Measurements from ENCODE around the gene CACNA1B. TPM values are rescaled to one million over a fixed set of nuclear protein-coding genes. Genes with fewer than 3 reads are reported as not detected.

Gene CACNA1B
- total RNA-seq, 2 donors from 2014 or later: 3.6 to 7.9 TPM

DNA sequence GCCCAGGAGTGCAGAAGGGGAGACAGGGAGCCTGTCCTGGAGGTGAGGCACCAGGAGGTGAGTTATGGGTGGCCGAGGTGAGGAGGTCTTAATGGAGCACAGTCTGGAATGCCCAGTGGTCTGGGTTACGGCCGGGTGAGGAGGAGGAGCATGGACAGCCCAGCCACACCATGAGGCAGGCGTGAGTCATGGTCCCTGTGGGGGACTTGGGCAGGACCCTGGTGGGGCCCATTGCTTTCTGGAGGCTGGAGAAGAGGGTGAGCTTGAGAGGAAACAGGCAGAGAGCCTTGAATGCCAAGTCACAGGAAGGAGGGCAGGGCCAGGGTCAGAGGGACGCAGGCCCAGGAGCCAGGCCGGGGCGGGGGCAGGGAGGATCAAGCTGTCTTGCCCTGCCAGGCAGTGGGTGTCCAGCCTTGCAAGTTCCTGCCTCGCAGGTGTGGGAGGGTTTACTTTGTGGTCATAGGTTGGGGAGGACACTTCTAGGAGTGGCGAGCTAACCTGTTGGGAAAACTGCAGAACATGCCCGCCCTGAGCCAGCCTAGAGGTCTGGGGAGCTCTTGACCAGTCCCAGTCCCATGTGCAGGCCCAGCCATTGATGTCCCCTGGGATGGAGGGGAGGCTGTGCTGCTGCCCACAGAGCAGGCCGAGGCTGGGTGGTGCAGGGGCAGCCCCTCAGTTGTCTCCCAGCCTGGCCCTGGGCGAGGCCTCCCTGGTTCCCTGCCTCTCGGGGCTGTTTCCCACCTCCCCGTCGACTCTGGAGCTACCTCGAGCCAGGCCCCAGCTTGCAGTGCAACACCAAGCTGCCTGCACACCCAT is 2.8 kb downstream of the CACNA1B start:
- no peak overlapping the region for H3K4me3 ChIP-seq (ENCODE audit: low read length)
- H3K9ac ChIP-seq (ENCODE audit: extremely low read depth, low read length, poor library complexity, severe bottlenecking): no peak overlapping the region
- TF ChIP-seq CTCF (conservative IDR thresholded peaks at IDR 0.05): no peak
- Mint-ChIP-seq H3K36me3 (ENCODE audit: low read depth) (no peaks in the 10 kb centered on the region), H3K27me3 (ENCODE audit: insufficient read depth) (peaks cover 18% of the 10 kb centered on the region), H3K4me1 (no peaks in the 10 kb centered on the region), H3K27ac (no peak overlapping the region), H3K4me3 (no peak overlapping the region), H3K9me3 (no peaks in the 10 kb centered on the region)
- no peak overlapping the region for H3K27ac ChIP-seq (ENCODE audit: low read depth, low read length)
- no peaks in the 10 kb centered on the region for H3K36me3 ChIP-seq (ENCODE audit: control insufficient read depth, insufficient read depth, low read length)
- no peaks in the 10 kb centered on the region for H3K4me1 ChIP-seq (ENCODE audit: control insufficient read depth, insufficient read depth, low read length)
- DNase-seq: no peak
- H3K27me3 ChIP-seq (ENCODE audit: control insufficient read depth, insufficient read depth, low read length, poor library complexity, severe bottlenecking): peaks cover 10% of the 10 kb centered on the region
- WGBS, 2 experiments (ENCODE audit: insufficient coverage in 1 of 2, insufficient read length in 1 of 2): 81 to 92% methylated on average over 9 to 16 of the region's 16 CpGs
- no peaks in the 10 kb centered on the region for H3K9me3 ChIP-seq (ENCODE audit: control insufficient read depth, low read length)

DNA sequence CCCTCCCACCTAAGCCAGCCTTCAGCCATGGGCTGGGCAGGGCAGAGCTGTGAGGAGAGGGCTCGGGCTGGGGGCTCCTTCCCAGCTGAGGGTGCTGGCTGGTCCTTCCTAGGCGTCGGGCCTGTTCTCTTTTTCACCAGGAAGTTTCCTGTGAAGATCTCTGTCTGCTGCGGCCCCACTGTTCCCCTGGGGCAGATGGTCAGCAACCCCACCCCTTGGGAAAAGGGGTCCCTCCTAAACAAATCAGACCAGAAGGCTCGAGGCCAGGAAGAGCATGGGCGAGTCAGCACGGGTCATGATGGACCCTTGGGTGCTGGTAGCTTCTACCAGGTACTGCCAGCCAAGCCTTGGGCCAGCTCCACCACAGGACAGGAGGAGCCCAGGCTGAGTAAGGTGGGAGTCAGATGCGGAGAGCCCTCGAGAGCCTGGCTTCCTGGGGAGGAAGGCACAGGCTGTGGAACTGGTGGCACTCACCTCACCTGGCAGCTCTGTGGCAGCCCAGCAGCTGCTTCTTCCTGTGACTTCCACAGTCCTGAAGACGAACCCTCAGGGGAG is 3.5 kb downstream of the CACNA1B start:
- Histone ChIP-seq H3K27me3 (ENCODE audit: control insufficient read depth, insufficient read depth, low read length, poor library complexity, severe bottlenecking) (peaks cover 7% of the 10 kb centered on the region), H3K4me3 (ENCODE audit: low read length) (no peak overlapping the region), H3K9ac (ENCODE audit: extremely low read depth, low read length, poor library complexity, severe bottlenecking) (no peak overlapping the region), H3K9me3 (ENCODE audit: control insufficient read depth, low read length) (no peaks in the 10 kb centered on the region), H3K4me1 (ENCODE audit: control insufficient read depth, insufficient read depth, low read length) (no peaks in the 10 kb centered on the region), H3K36me3 (ENCODE audit: control insufficient read depth, insufficient read depth, low read length) (no peaks in the 10 kb centered on the region), H3K27ac (ENCODE audit: low read depth, low read length) (no peak overlapping the region)
- Mint-ChIP-seq H3K27ac (no peak overlapping the region), H3K9me3 (no peaks in the 10 kb centered on the region), H3K27me3 (ENCODE audit: insufficient read depth) (peaks cover 11% of the 10 kb centered on the region), H3K4me3 (no peak overlapping the region), H3K4me1 (no peaks in the 10 kb centered on the region), H3K36me3 (ENCODE audit: low read depth) (no peaks in the 10 kb centered on the region)
- DNase-seq: no peak
- 69 to 77% methylated on average over 2 to 10 of the region's 10 CpGs for WGBS, 2 experiments (ENCODE audit: insufficient coverage in 1 of 2, insufficient read length in 1 of 2)
- no peak for TF ChIP-seq CTCF (conservative IDR thresholded peaks at IDR 0.05)

DNA sequence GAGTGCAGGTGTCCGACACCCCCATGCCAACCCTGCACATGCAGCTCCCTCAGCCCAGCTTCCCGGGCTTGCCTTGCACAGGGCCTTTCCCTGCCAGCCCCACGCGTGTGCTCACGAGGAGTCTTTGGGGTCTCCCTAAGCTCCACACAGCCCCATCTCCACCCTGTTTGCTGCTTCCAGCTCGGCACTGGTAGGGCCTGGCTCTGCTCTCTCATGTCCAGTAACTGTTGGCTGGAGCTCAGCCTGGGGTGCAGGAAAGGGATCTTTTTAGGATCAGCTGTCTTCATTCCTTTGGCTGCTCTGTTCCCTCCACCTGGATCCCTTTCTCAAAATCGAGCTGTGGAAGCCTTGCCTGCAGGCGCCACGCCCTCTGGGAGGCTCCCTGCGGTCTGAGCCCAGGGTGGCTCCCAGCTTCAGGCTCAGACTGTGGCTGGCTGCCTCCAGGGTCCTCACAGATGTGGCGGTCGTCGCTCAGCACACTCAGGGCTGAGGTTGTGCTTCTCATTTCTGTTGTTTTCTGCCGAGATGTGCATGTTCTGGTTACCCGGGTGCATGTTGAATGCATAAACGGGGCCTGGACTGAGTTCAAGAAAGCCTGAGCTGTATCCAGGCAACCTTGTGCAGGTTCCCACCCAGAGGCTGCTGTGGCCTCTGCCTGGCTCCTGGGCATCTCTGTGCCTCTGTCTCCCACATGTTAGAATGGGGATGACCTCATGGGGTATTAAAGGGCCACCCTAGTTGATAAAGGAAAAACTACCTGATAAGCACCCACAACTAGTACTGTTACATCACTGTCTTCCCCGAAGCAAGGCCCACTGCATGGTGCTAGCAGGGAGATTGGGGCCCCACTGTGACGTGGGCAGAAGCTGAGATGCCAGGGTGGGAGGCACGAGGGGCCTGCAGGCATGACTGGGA is 4.3 kb downstream of the CACNA1B start:
- no peak overlapping the region for H3K9ac ChIP-seq (ENCODE audit: extremely low read depth, low read length, poor library complexity, severe bottlenecking)
- Mint-ChIP-seq H3K36me3 (ENCODE audit: low read depth) (peaks cover 2% of the 10 kb centered on the region), H3K27me3 (ENCODE audit: insufficient read depth) (peaks cover 3% of the 10 kb centered on the region), H3K27ac (no peak overlapping the region), H3K4me3 (no peak overlapping the region), H3K4me1 (no peaks in the 10 kb centered on the region), H3K9me3 (peaks cover 2% of the 10 kb centered on the region)
- no peaks in the 10 kb centered on the region for H3K4me1 ChIP-seq (ENCODE audit: control insufficient read depth, insufficient read depth, low read length)
- no peaks in the 10 kb centered on the region for H3K27me3 ChIP-seq (ENCODE audit: control insufficient read depth, insufficient read depth, low read length, poor library complexity, severe bottlenecking)
- no peak overlapping the region for H3K4me3 ChIP-seq (ENCODE audit: low read length)
- DNase-seq: no peak
- no peaks in the 10 kb centered on the region for H3K36me3 ChIP-seq (ENCODE audit: control insufficient read depth, insufficient read depth, low read length)
- no peak for TF ChIP-seq CTCF (conservative IDR thresholded peaks at IDR 0.05)
- H3K27ac ChIP-seq (ENCODE audit: low read depth, low read length): no peak overlapping the region
- WGBS, 2 experiments (ENCODE audit: insufficient coverage in 1 of 2, insufficient read length in 1 of 2): 72 to 80% methylated on average over 14 to 19 of the region's 19 CpGs
- no peaks in the 10 kb centered on the region for H3K9me3 ChIP-seq (ENCODE audit: control insufficient read depth, low read length)

Data from endodermal cell (in vitro differentiated cells).